T follicular helper cell (primary cell): ENCODE measurements around the gene LCORL.
"Not testable (repeated sequence)": the region's sequence is repeated elsewhere in the genome, so short reads cannot be mapped to it uniquely, and the experiment has no call there.

Experiments used
- DNase-seq: peaks from one replicate; pipeline ENCODE4 v3.0.0-alpha.2; 2020; ENCODE audit warnings: low read depth

Gene LCORL

GRCh38 chr4:17851959-17852358 is 169.6 kb downstream of the LCORL start:
- no peak for DNase-seq

- DNase-seq = not testable (repeated sequence)
These were observed 171.3 kb downstream of the LCORL start for GRCh38 chr4:17850295-17850694.

GRCh38 chr4:17846266-17846665 is 175.3 kb downstream of the LCORL start:
- DNase-seq = no peak

GRCh38 chr4:17823871-17824669 is 197.5 kb downstream of the LCORL start:
- no peak for DNase-seq

- no peak for DNase-seq
These were observed 204.5 kb downstream of the LCORL start for GRCh38 chr4:17817027-17817426.

GRCh38 chr4:17816142-17816541 is 205.4 kb downstream of the LCORL start:
- DNase-seq = no peak

- DNase-seq = no peak
These were observed 207.4 kb downstream of the LCORL start for GRCh38 chr4:17814140-17814539.

GRCh38 chr4:17812801-17813200 is 208.8 kb downstream of the LCORL start:
- DNase-seq = no peak

GRCh38 chr4:17812125-17812524 is 209.4 kb downstream of the LCORL start:
- no peak for DNase-seq

GRCh38 chr4:17811078-17811603 is 210.4 kb downstream of the LCORL start:
- DNase-seq = no peak

- peak; percentile 98 for DNase-seq
These were observed 211.1 kb downstream of the LCORL start, which contains the start of the genes DCAF16 and NCAPG for GRCh38 chr4:17810260-17811077. DCAF16 (minus strand) TSS chr4:17810757; CDS start chr4:17804141, 6,616 bp downstream. NCAPG (plus strand) TSS chr4:17810979; CDS start chr4:17811078, 99 bp downstream.

GRCh38 chr4:17809667-17810066 is 211.9 kb downstream of the LCORL start:
- no peak for DNase-seq

- DNase-seq = no peak
These were observed 214.1 kb downstream of the LCORL start for GRCh38 chr4:17807446-17807845.

GRCh38 chr4:17805580-17806155 is 215.9 kb downstream of the LCORL start:
- DNase-seq = no peak

GRCh38 chr4:17797808-17798207 is 223.7 kb downstream of the LCORL start:
- no peak for DNase-seq

GRCh38 chr4:17794730-17795129 is 226.8 kb downstream of the LCORL start:
- DNase-seq = no peak
